Stimulated activated naive B cell treated with anti-CD40 and anti-IgM and Interleukin-4, amounts not matched to agents 10 μg/mL and 1 μg/mL and 100 μg/mL, for 72 hours (primary cell): ENCODE data around the gene ATP2A3.
"Not testable (repeated sequence)": the region's sequence is repeated elsewhere in the genome, so short reads cannot be mapped to it uniquely, and the experiment has no call there.

Experiments used
- ATAC-seq, 2 donors: fragments of 150-1000 bp; cut with Tn5 transposase; replicated peaks; 2 replicates each; pipeline ENCODE4 v1.10.0; 2021; ENCODE audit warnings: moderate library complexity in 1 of 2
- DNase-seq: peaks from one replicate; pipeline ENCODE4 v3.0.0; 2021
- H3K27ac Mint-ChIP-seq: one replicate; pipeline ENCODE4 v1.8.0; 2022; ENCODE audit warnings: mild to moderate bottlenecking, mixed read lengths
- H3K27me3 Mint-ChIP-seq, 2 donors: one replicate each; pipeline ENCODE4 v1.8.0; 2022; ENCODE audit warnings: mixed read lengths in 2 of 2
- H3K36me3 Mint-ChIP-seq, 2 donors: one replicate each; pipeline ENCODE4 v1.8.0; 2022; ENCODE audit warnings: mixed read lengths in 2 of 2, mild to moderate bottlenecking in 1 of 2
- H3K4me1 Mint-ChIP-seq, 2 donors: one replicate each; pipeline ENCODE4 v1.8.0; 2022; ENCODE audit warnings: mixed read lengths in 2 of 2, mild to moderate bottlenecking in 1 of 2
- H3K4me3 Mint-ChIP-seq, 2 donors: one replicate each; pipeline ENCODE4 v1.8.0; 2022; ENCODE audit warnings: mild to moderate bottlenecking in 2 of 2, mixed read lengths in 2 of 2, moderate library complexity in 1 of 2
- H3K9me3 Mint-ChIP-seq, 2 donors: one replicate each; pipeline ENCODE4 v1.8.0; 2022; ENCODE audit warnings: mixed read lengths in 2 of 2, mild to moderate bottlenecking in 1 of 2

The ATP2A3 gene

DNA sequence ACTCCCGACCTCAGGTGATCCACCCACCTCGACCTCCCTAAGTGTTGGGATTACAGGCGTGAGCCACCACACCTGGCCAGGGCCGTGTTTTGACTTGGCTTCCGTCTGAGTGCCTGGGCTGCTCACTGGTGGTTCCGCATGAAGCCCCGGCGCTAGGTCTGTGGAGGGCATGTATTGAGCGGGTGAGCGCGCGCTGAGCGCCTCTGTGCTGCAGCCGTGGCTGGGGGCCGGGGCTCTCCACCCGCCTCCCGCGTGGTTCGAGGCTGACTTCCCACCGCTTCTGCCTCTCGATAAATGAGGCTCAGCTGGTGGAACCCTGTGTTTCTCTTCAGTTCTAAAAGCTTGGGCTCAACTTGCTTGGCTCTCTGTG lies 38.9 kb upstream of the ATP2A3 start:
- Mint-ChIP-seq H3K4me3 (peak overlapping the region in 1 of 2 donors; percentile 39), H3K4me1 (peaks cover 24 to 39% of the 10 kb centered on the region in 2 donors), H3K27me3 (no peaks in the 10 kb centered on the region), H3K27ac (peak overlapping the region; percentile 48), H3K36me3 (peaks cover 26 to 36% of the 10 kb centered on the region in 2 donors), H3K9me3 (no peaks in the 10 kb centered on the region)
- ATAC-seq (no peak), DNase-seq (no peak)

DNA sequence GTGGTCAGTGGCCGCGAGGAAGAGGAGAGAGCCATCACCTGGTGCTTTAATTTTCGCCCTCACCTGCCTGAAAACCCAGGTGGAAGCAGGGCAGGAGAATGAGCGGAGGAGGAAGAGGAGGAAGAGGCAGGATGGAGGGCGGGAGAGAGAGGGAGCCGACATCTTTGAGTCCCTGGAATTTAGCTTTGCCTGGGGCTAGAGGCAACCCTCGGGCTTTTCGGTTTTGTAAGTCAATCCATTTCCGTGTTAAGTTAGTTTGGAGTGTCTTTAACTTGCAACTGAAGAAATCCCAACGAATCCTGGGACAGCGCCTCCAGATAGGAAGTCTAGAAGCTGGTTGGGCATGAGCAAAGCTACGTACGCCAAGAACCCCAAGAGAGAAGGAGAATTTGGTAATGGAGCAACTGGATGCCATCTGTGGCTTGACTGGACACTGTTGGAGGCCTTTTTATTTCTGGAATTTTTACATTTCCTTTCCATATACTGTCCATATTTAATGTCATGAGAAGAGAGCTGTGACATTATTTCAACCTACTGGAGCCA lies 36.9 kb upstream of the ATP2A3 start:
- no peak for ATAC-seq
- Mint-ChIP-seq H3K4me3 (no peak overlapping the region), H3K27ac (peak overlapping the region; percentile 9), H3K4me1 (peaks cover 19 to 32% of the 10 kb centered on the region in 2 donors), H3K27me3 (no peaks in the 10 kb centered on the region), H3K9me3 (no peaks in the 10 kb centered on the region), H3K36me3 (peaks cover 12 to 19% of the 10 kb centered on the region in 2 donors)
- DNase-seq: no peak

DNA sequence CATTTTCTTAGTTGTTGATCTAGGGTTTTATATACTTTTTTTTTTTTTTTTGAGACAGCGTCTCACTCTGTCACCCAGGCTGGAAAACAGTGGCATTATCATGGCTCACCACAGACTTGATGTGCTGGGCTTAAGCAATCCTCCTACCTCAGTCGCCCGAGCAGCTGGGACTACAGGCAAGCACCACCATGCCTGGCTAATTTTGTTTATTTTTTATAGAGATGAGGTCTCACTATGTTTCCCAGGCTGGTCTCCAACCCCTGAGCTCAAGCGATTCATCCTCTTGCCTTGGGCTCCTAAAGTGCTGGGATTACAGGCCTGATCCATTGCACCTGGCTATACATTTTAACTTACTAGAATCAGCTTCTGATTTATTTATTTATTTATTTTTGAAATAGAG lies 34.2 kb upstream of the ATP2A3 start:
- H3K27ac Mint-ChIP-seq: no peak overlapping the region
- H3K4me1 Mint-ChIP-seq: peaks cover 9 to 18% of the 10 kb centered on the region in 2 donors
- DNase-seq: no peak
- peaks cover 0 to 2% of the 10 kb centered on the region in 2 donors for H3K9me3 Mint-ChIP-seq
- no peaks in the 10 kb centered on the region for H3K27me3 Mint-ChIP-seq
- ATAC-seq: no peak
- H3K36me3 Mint-ChIP-seq: peaks cover 1 to 3% of the 10 kb centered on the region in 2 donors
- no peak overlapping the region for H3K4me3 Mint-ChIP-seq

DNA sequence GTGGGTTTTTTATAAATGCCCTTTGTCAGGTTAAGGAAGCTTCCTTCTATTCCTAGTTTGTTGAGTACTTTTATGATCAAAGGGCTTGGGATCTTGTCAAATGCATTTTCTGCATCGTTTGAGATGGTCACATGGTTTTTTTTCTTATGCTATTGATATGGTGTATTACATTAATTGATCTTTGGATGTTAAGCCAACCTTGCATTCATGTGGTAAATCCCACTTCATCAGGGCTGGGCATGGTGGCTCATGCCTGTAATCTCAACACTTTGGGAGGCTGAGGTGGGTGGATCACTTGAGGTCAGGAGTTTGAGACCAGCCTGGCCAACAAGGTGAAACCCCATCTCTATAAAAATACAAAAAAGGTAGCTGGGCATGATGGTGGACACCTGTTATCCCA lies 30.8 kb upstream of the ATP2A3 start:
- peaks cover 2 to 8% of the 10 kb centered on the region in 2 donors for H3K4me1 Mint-ChIP-seq
- DNase-seq (no peak), ATAC-seq (no peak)
- H3K4me3 Mint-ChIP-seq: no peak overlapping the region
- H3K9me3 Mint-ChIP-seq: peaks cover 0 to 2% of the 10 kb centered on the region in 2 donors
- H3K27ac Mint-ChIP-seq: no peak overlapping the region
- no peaks in the 10 kb centered on the region for H3K36me3 Mint-ChIP-seq
- H3K27me3 Mint-ChIP-seq: peaks cover 0 to 11% of the 10 kb centered on the region in 2 donors

DNA sequence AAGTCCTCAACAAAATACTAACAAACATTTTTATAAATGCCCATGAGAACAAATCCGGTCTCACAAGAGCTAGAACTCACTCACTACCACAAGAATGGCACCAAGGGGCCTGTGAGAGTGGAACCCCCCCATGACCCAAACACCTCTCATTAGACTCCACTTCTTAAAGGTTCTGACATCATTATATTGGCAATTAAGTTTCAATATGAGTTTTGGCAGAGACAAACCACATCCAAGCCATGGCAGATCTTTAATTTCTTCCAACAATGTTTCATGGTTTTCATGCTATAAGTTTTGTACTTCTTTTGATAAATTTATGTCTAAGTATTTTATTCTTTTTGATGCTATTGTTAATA lies 30.0 kb upstream of the ATP2A3 start:
- no peak for ATAC-seq
- no peaks in the 10 kb centered on the region for H3K36me3 Mint-ChIP-seq
- H3K4me3 Mint-ChIP-seq: no peak overlapping the region
- H3K4me1 Mint-ChIP-seq: peaks cover 2 to 8% of the 10 kb centered on the region in 2 donors
- peaks cover 0 to 2% of the 10 kb centered on the region in 2 donors for H3K9me3 Mint-ChIP-seq
- DNase-seq: no peak
- H3K27me3 Mint-ChIP-seq: peaks cover 0 to 11% of the 10 kb centered on the region in 2 donors
- no peak overlapping the region for H3K27ac Mint-ChIP-seq

DNA sequence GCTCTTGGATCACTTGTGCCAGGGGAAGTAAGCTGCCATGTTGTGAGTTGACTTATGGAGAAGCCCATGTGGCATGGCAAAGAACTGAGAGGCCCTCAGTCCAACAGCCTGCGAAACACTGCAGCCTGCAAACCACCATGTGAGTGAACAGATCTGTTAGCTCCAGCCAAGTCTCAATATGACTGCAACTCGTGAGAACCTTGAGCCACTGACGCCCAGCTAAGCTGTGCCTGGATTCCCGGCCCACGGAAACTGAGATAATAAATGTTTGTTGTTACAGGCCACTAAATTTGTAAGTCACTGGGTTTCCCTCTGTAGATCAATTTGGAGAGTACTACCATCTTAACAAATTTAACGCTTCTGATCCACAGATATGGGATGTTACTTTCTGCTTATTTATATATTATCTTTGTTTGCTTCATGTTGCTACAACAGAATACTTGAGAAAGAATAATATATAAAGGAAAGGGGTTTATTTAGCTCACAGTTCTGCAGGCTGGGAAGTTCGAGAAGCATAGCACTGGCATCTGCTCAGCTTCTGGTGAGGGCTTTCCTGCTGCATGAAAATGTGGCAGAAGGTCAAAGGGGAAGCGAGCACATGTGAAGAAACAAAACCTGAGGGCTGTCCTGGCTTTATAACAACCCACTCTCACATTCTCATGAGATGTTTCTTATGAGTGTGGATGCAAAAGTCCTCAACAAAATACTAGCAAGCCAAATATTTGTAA lies 29.4 kb upstream of the ATP2A3 start:
- DNase-seq (no peak), ATAC-seq (no peak)
- Mint-ChIP-seq H3K36me3 (no peaks in the 10 kb centered on the region), H3K9me3 (peaks cover 0 to 2% of the 10 kb centered on the region in 2 donors), H3K4me3 (no peak overlapping the region), H3K27ac (no peak overlapping the region), H3K4me1 (peaks cover 2 to 8% of the 10 kb centered on the region in 2 donors), H3K27me3 (peaks cover 0 to 11% of the 10 kb centered on the region in 2 donors)

DNA sequence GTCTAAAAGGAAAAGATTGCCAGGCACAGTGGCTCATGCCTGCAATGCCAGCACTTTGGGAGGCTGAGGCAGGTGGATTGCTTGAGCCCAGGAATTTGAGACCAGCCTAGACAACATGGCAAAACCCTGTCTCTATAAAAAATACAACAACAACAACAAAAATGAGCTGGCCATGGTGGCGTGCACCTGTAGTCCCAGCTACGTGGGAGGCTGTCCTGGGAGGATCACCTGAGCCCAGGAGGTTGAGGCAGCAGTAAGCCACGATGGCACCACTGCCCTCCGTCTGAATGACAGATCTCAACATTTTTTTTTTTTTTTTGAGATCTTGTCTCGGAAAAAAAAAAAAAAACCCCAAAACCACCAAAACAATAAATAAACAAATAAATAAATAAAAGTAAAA lies 28.1 kb upstream of the ATP2A3 start:
- Mint-ChIP-seq H3K9me3 (peaks cover 0 to 2% of the 10 kb centered on the region in 2 donors), H3K27ac (no peak overlapping the region), H3K4me3 (no peak overlapping the region), H3K36me3 (no peaks in the 10 kb centered on the region), H3K4me1 (peaks cover 2 to 8% of the 10 kb centered on the region in 2 donors), H3K27me3 (peaks cover 0 to 11% of the 10 kb centered on the region in 2 donors)
- ATAC-seq (no peak), DNase-seq (no peak)

DNA sequence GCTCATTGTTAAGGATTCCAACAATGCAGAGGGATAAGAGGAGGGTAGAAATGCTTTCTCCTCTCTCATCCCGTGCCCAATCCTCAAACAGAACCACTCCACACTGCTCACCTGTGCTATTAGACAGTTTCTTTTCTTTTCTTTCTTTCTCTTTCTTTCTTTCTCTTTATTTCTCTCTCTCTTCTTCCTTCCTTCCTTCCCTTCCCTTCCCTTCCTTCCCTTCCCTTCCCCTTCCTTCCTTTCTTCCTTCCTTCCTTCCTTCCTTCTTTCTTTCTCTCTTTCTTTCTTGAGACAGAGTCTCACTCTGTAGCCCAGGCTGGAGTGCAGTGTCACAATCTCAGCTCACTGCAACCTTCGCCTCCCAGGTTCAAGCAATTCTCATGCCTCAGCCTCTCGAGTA lies 27.5 kb upstream of the ATP2A3 start:
- H3K4me3 Mint-ChIP-seq, H3K36me3 Mint-ChIP-seq: not testable (repeated sequence)

DNA sequence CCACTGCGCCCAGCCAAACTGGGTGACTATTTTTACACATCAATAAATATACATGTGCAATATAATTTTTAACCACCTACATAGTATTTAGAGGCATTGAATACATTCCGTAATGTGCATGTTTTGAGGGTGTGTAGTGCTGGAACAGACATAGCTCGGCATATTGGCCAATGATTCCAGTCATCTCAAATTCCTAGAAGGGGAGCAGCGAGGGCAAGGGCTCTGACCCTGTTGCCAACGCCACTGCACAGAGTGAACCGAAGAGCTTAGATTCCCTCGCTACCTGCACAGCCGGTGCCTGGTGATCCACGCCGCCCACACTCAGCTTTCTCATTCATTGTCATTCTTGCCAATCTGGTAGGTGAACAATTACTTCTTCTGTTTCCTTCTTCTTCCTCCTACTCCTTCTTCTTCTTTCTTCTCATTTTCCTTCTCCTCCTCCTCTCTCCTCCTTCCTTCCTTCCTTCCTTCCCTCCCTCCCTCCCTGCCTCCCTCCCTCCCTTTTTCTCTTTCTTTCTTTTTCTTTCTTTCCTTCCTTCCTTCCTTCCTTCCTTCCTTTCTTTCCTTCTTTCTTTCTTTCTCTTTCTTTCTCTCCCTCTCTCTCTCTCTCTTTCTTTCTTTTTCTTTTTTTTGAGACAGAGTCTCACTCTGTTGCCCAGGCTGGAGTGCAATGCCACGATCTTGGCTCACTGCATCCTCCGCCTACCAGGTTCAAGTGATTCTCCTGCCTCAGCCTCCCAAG lies 26.3 kb upstream of the ATP2A3 start:
- Mint-ChIP-seq H3K9me3 (peaks cover 0 to 2% of the 10 kb centered on the region in 2 donors), H3K4me1 (peaks cover 7 to 23% of the 10 kb centered on the region in 2 donors), H3K27me3 (peaks cover 0 to 18% of the 10 kb centered on the region in 2 donors), H3K36me3 (no peaks in the 10 kb centered on the region), H3K4me3 (no peak overlapping the region), H3K27ac (no peak overlapping the region)
- DNase-seq: no peak
- no peak for ATAC-seq

More for the DNA sequence above, 27.5 kb upstream of the ATP2A3 start:
- not testable (repeated sequence) for H3K9me3 Mint-ChIP-seq, ATAC-seq, H3K27ac Mint-ChIP-seq, DNase-seq
- peaks cover 0 to 11% of the 10 kb centered on the region in 2 donors for H3K27me3 Mint-ChIP-seq
- peaks cover 3 to 12% of the 10 kb centered on the region in 2 donors for H3K4me1 Mint-ChIP-seq

DNA sequence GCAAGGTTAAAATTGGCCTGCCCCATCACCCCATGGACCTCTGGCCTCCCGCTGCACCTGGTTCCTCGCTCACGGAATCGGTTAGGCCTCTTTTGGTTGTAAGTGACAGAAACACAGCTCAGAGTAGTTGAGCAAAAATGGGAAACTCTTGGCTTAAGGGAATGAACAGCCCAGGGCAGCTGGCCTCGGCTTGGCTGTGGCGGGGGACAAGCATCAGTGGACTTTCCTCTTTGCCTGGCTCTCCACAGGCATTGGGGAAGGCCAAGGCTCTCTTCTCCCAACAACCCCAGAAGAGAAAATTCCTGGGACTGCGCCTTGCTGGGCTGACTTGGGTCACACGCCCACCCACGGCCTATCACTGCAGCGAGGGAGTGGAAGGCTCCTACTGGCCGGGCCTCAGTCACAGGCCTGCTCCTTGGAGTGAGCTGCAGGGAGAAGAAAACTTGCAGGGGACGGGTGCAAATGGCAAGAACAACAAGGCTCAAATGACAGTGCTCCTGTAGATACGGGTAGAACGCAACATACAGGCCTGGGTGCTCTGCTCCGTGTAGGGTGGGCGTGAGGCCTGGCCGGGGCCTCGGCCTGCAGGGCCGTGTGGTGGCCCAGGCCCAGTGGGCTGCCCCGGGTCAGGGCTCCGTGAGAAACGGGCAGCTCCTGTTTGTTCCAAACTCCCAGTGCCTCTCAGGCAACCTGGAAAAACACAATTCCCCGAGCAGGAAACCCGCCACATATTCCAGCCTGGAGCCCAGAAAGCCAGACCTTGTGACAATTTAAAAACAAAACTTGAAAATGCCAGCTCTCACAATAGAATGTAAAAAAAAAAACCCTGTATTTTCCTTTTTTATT lies 25.0 kb upstream of the ATP2A3 start:
- Mint-ChIP-seq H3K4me1 (peaks cover 7 to 23% of the 10 kb centered on the region in 2 donors), H3K27ac (no peak overlapping the region), H3K9me3 (no peaks in the 10 kb centered on the region), H3K4me3 (no peak overlapping the region), H3K27me3 (peaks cover 0 to 18% of the 10 kb centered on the region in 2 donors), H3K36me3 (no peaks in the 10 kb centered on the region)
- ATAC-seq: no peak
- DNase-seq: no peak

DNA sequence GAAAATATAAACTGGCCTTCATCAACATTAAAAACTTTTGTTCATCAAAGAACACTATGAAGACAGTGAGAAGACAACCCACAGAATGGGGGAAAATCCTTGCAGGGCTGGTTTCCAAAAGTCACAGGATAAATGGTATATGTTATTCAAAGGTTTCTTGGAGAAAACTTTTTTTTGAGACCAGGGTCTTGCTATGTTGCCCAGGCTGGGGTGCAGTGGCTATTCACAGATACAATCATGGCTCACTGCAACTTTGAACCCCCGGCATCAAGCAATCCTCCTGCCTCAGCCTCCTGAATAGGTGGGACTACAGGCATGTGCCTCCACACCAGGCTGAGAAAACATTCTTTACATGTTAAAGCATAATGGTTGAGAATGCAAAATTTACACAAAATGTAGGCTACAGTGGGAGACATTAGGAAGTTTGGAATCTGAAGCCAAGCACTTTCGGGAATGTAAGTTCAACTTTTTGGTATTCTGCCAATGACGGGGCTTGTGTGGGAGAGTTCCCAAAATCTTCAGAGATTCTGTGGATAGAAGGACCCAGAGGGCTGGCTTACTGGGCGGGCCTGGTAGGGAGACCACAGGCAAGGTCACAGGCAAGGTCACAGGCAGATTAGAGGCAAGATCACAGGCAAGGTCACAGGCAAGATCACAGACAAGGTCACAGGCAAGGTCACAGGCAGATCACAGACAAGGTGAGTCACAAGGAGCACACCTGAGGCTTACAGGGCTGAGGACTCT lies 24.2 kb upstream of the ATP2A3 start:
- peaks cover 10 to 29% of the 10 kb centered on the region in 2 donors for H3K4me1 Mint-ChIP-seq
- DNase-seq: no peak
- H3K9me3 Mint-ChIP-seq: peaks cover 0 to 2% of the 10 kb centered on the region in 2 donors
- H3K4me3 Mint-ChIP-seq: no peak overlapping the region
- H3K27ac Mint-ChIP-seq: no peak overlapping the region
- peaks cover 0 to 18% of the 10 kb centered on the region in 2 donors for H3K27me3 Mint-ChIP-seq
- no peaks in the 10 kb centered on the region for H3K36me3 Mint-ChIP-seq
- no peak for ATAC-seq

DNA sequence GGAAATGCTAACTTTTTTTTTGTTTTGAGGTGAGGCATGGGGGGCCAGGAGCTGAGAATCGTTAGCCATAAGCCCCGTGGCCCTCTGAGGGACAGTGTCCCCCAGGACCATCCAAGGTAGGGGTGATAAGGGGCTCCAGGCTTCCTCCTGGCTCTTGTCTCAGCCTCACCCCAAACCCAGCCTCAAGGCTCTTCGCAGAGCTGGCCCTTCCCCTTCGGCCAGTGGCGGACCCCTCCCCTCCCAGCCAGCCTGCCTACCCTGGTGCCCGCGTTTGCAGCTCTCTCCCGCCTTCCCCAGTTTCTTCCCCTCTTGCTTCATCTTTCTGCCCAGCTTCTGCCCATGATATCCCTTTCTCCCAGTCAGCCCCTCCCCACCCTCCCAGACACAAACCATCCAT lies 22.7 kb upstream of the ATP2A3 start:
- no peak for ATAC-seq
- Mint-ChIP-seq H3K27ac (no peak overlapping the region), H3K9me3 (peaks cover 0 to 2% of the 10 kb centered on the region in 2 donors), H3K36me3 (no peaks in the 10 kb centered on the region), H3K4me3 (no peak overlapping the region), H3K4me1 (peaks cover 10 to 30% of the 10 kb centered on the region in 2 donors), H3K27me3 (peaks cover 0 to 18% of the 10 kb centered on the region in 2 donors)
- no peak for DNase-seq

DNA sequence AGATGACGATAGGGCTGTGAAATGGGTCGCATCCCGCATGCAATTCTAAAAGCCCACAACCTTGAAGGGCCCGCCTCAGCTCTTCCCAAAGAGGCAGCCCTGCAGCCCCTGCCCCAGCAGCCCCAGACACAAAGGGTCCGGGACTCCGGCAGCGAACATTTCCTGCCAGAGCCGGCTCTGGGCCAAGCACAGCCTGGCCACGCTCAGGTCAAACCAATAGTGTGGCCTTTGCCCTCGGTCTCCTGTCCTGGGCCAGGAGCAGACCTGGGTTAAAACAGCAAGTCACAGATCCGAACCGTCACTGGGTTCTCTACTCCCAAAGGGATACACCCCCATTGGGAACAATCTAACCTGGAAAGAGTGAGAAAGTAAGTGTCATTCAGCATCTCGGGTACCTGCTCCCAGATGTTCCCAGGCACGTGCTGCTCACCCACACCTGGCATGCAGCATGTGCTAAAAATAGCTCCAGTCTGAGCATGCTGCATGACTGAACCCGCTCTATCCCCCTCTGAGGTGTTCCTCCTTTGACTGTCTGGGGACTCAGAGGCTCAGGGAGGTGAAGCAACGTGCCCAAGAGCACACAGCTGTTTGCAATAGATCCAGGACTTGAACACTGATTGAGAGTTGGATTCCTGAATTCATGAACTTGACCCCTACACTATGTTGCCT lies 22.2 kb upstream of the ATP2A3 start:
- Mint-ChIP-seq H3K9me3 (peaks cover 0 to 2% of the 10 kb centered on the region in 2 donors), H3K4me1 (peaks cover 12 to 30% of the 10 kb centered on the region in 2 donors), H3K27ac (no peak overlapping the region), H3K27me3 (peaks cover 0 to 16% of the 10 kb centered on the region in 2 donors), H3K4me3 (no peak overlapping the region), H3K36me3 (no peaks in the 10 kb centered on the region)
- peak; percentile 44 to 60 for ATAC-seq
- no peak for DNase-seq
